ENCODE data around the gene PALM2AKAP2.
A peak's percentile ranks its signal among the peaks of the same experiment; 100 is the strongest.

PALM2AKAP2 gene

GRCh38 chr9:109775516-109775915 is 4.5 kb upstream of the PALM2AKAP2 start:
- H3K36me3 ChIP-seq (ENCODE audit: control insufficient read depth, insufficient read depth, low read length), result no peaks in the 10 kb centered on the region
- no peak overlapping the region for H3K9ac ChIP-seq (ENCODE audit: low read depth, low read length)
- H3K27me3 ChIP-seq (ENCODE audit: control insufficient read depth, insufficient read depth, low read length), result peaks cover 11% of the 10 kb centered on the region
- no peak overlapping the region for H3K4me3 ChIP-seq (ENCODE audit: low read depth, low read length)
- peaks cover 8% of the 10 kb centered on the region for H3K4me1 ChIP-seq (ENCODE audit: control insufficient read depth, insufficient read depth, low read length)
- H3K9me3 ChIP-seq (ENCODE audit: control insufficient read depth, insufficient read depth, low read length), result no peaks in the 10 kb centered on the region

GRCh38 chr9:109776391-109776790 is 3.6 kb upstream of the PALM2AKAP2 start:
- H3K27me3 ChIP-seq (ENCODE audit: control insufficient read depth, insufficient read depth, low read length), result peaks cover 20% of the 10 kb centered on the region
- no peaks in the 10 kb centered on the region for H3K36me3 ChIP-seq (ENCODE audit: control insufficient read depth, insufficient read depth, low read length)
- H3K4me3 ChIP-seq (ENCODE audit: low read depth, low read length), result no peak overlapping the region
- H3K9ac ChIP-seq (ENCODE audit: low read depth, low read length), result no peak overlapping the region
- peaks cover 4% of the 10 kb centered on the region for H3K4me1 ChIP-seq (ENCODE audit: control insufficient read depth, insufficient read depth, low read length)
- H3K9me3 ChIP-seq (ENCODE audit: control insufficient read depth, insufficient read depth, low read length), result no peaks in the 10 kb centered on the region

GRCh38 chr9:109780453-109781033 is 545 bp downstream of the PALM2AKAP2 start:
- Histone ChIP-seq H3K4me3 (ENCODE audit: low read depth, low read length) (peak overlapping the region; percentile 78), H3K9ac (ENCODE audit: low read depth, low read length) (peak overlapping the region; percentile 76), H3K27me3 (ENCODE audit: control insufficient read depth, insufficient read depth, low read length) (peaks cover 24% of the 10 kb centered on the region), H3K9me3 (ENCODE audit: control insufficient read depth, insufficient read depth, low read length) (no peaks in the 10 kb centered on the region), H3K36me3 (ENCODE audit: control insufficient read depth, insufficient read depth, low read length) (no peaks in the 10 kb centered on the region), H3K4me1 (ENCODE audit: control insufficient read depth, insufficient read depth, low read length) (no peaks in the 10 kb centered on the region)

- peaks cover 24% of the 10 kb centered on the region for H3K27me3 ChIP-seq (ENCODE audit: control insufficient read depth, insufficient read depth, low read length)
- peak overlapping the region; percentile 78 for H3K4me3 ChIP-seq (ENCODE audit: low read depth, low read length)
- no peaks in the 10 kb centered on the region for H3K4me1 ChIP-seq (ENCODE audit: control insufficient read depth, insufficient read depth, low read length)
- no peaks in the 10 kb centered on the region for H3K9me3 ChIP-seq (ENCODE audit: control insufficient read depth, insufficient read depth, low read length)
- no peaks in the 10 kb centered on the region for H3K36me3 ChIP-seq (ENCODE audit: control insufficient read depth, insufficient read depth, low read length)
- H3K9ac ChIP-seq (ENCODE audit: low read depth, low read length), result peak overlapping the region; percentile 76
These were observed 1.1 kb downstream of the PALM2AKAP2 start for GRCh38 chr9:109781086-109781485.

GRCh38 chr9:109781541-109782197 is 1.7 kb downstream of the PALM2AKAP2 start:
- no peaks in the 10 kb centered on the region for H3K4me1 ChIP-seq (ENCODE audit: control insufficient read depth, insufficient read depth, low read length)
- peaks cover 24% of the 10 kb centered on the region for H3K27me3 ChIP-seq (ENCODE audit: control insufficient read depth, insufficient read depth, low read length)
- no peak overlapping the region for H3K9ac ChIP-seq (ENCODE audit: low read depth, low read length)
- no peaks in the 10 kb centered on the region for H3K9me3 ChIP-seq (ENCODE audit: control insufficient read depth, insufficient read depth, low read length)
- H3K36me3 ChIP-seq (ENCODE audit: control insufficient read depth, insufficient read depth, low read length), result no peaks in the 10 kb centered on the region
- H3K4me3 ChIP-seq (ENCODE audit: low read depth, low read length), result no peak overlapping the region

- Histone ChIP-seq H3K4me1 (ENCODE audit: control insufficient read depth, insufficient read depth, low read length) (no peaks in the 10 kb centered on the region), H3K9ac (ENCODE audit: low read depth, low read length) (no peak overlapping the region), H3K9me3 (ENCODE audit: control insufficient read depth, insufficient read depth, low read length) (no peaks in the 10 kb centered on the region), H3K36me3 (ENCODE audit: control insufficient read depth, insufficient read depth, low read length) (no peaks in the 10 kb centered on the region), H3K27me3 (ENCODE audit: control insufficient read depth, insufficient read depth, low read length) (no peaks in the 10 kb centered on the region), H3K4me3 (ENCODE audit: low read depth, low read length) (no peak overlapping the region)
These were observed 7.7 kb downstream of the PALM2AKAP2 start for GRCh38 chr9:109787735-109788134.

GRCh38 chr9:109789556-109789955 is 9.6 kb downstream of the PALM2AKAP2 start:
- no peaks in the 10 kb centered on the region for H3K27me3 ChIP-seq (ENCODE audit: control insufficient read depth, insufficient read depth, low read length)
- H3K4me1 ChIP-seq (ENCODE audit: control insufficient read depth, insufficient read depth, low read length), result no peaks in the 10 kb centered on the region
- no peak overlapping the region for H3K9ac ChIP-seq (ENCODE audit: low read depth, low read length)
- H3K36me3 ChIP-seq (ENCODE audit: control insufficient read depth, insufficient read depth, low read length), result no peaks in the 10 kb centered on the region
- H3K4me3 ChIP-seq (ENCODE audit: low read depth, low read length), result no peak overlapping the region
- H3K9me3 ChIP-seq (ENCODE audit: control insufficient read depth, insufficient read depth, low read length), result no peaks in the 10 kb centered on the region

GRCh38 chr9:109789971-109790370 is 10.0 kb downstream of the PALM2AKAP2 start:
- Histone ChIP-seq H3K9ac (ENCODE audit: low read depth, low read length) (no peak overlapping the region), H3K4me3 (ENCODE audit: low read depth, low read length) (no peak overlapping the region), H3K27me3 (ENCODE audit: control insufficient read depth, insufficient read depth, low read length) (no peaks in the 10 kb centered on the region), H3K9me3 (ENCODE audit: control insufficient read depth, insufficient read depth, low read length) (no peaks in the 10 kb centered on the region), H3K36me3 (ENCODE audit: control insufficient read depth, insufficient read depth, low read length) (no peaks in the 10 kb centered on the region), H3K4me1 (ENCODE audit: control insufficient read depth, insufficient read depth, low read length) (no peaks in the 10 kb centered on the region)

- Histone ChIP-seq H3K9me3 (ENCODE audit: control insufficient read depth, insufficient read depth, low read length) (no peaks in the 10 kb centered on the region), H3K4me1 (ENCODE audit: control insufficient read depth, insufficient read depth, low read length) (no peaks in the 10 kb centered on the region), H3K4me3 (ENCODE audit: low read depth, low read length) (no peak overlapping the region), H3K9ac (ENCODE audit: low read depth, low read length) (no peak overlapping the region), H3K27me3 (ENCODE audit: control insufficient read depth, insufficient read depth, low read length) (no peaks in the 10 kb centered on the region), H3K36me3 (ENCODE audit: control insufficient read depth, insufficient read depth, low read length) (no peaks in the 10 kb centered on the region)
These were observed 11.1 kb downstream of the PALM2AKAP2 start for GRCh38 chr9:109791003-109791677.

GRCh38 chr9:109791747-109792146 is 11.7 kb downstream of the PALM2AKAP2 start:
- no peak overlapping the region for H3K9ac ChIP-seq (ENCODE audit: low read depth, low read length)
- no peaks in the 10 kb centered on the region for H3K36me3 ChIP-seq (ENCODE audit: control insufficient read depth, insufficient read depth, low read length)
- H3K4me1 ChIP-seq (ENCODE audit: control insufficient read depth, insufficient read depth, low read length), result no peaks in the 10 kb centered on the region
- H3K9me3 ChIP-seq (ENCODE audit: control insufficient read depth, insufficient read depth, low read length), result no peaks in the 10 kb centered on the region
- no peak overlapping the region for H3K4me3 ChIP-seq (ENCODE audit: low read depth, low read length)
- no peaks in the 10 kb centered on the region for H3K27me3 ChIP-seq (ENCODE audit: control insufficient read depth, insufficient read depth, low read length)

- H3K9ac ChIP-seq (ENCODE audit: low read depth, low read length), result no peak overlapping the region
- no peak overlapping the region for H3K4me3 ChIP-seq (ENCODE audit: low read depth, low read length)
- no peaks in the 10 kb centered on the region for H3K27me3 ChIP-seq (ENCODE audit: control insufficient read depth, insufficient read depth, low read length)
- no peaks in the 10 kb centered on the region for H3K4me1 ChIP-seq (ENCODE audit: control insufficient read depth, insufficient read depth, low read length)
- no peaks in the 10 kb centered on the region for H3K36me3 ChIP-seq (ENCODE audit: control insufficient read depth, insufficient read depth, low read length)
- no peaks in the 10 kb centered on the region for H3K9me3 ChIP-seq (ENCODE audit: control insufficient read depth, insufficient read depth, low read length)
These were observed 13.1 kb downstream of the PALM2AKAP2 start for GRCh38 chr9:109792951-109793546.

- H3K9me3 ChIP-seq (ENCODE audit: control insufficient read depth, insufficient read depth, low read length), result no peaks in the 10 kb centered on the region
- H3K36me3 ChIP-seq (ENCODE audit: control insufficient read depth, insufficient read depth, low read length), result no peaks in the 10 kb centered on the region
- no peak overlapping the region for H3K9ac ChIP-seq (ENCODE audit: low read depth, low read length)
- H3K27me3 ChIP-seq (ENCODE audit: control insufficient read depth, insufficient read depth, low read length), result no peaks in the 10 kb centered on the region
- H3K4me1 ChIP-seq (ENCODE audit: control insufficient read depth, insufficient read depth, low read length), result no peaks in the 10 kb centered on the region
- no peak overlapping the region for H3K4me3 ChIP-seq (ENCODE audit: low read depth, low read length)
These were observed 13.9 kb downstream of the PALM2AKAP2 start for GRCh38 chr9:109793921-109794320.
